A172 (cell line): ENCODE data around the gene SLC25A12. TPM values are rescaled to one million over a fixed set of nuclear protein-coding genes. Genes with fewer than 3 reads are reported as not detected.
A peak's percentile ranks its signal among the peaks of the same experiment; 100 is the strongest.
"Not testable (repeated sequence)": the region's sequence is repeated elsewhere in the genome, so short reads cannot be mapped to it uniquely, and the experiment has no call there.

Experiments used
- DNase-seq: peaks from one replicate; pipeline ENCODE4 v3.0.0-alpha.2; 2015; ENCODE audit warnings: low spot score
- total RNA-seq: library from RNA; depleted of rRNA; stranded (reverse); fragments of >200 nt; shearing (Covaris generic); gene quantifications from 2 replicates; pipeline ENCODE4 v1.2.3, GENCODE V29; 2014

The SLC25A12 gene
- total RNA-seq, 1 experiment from 2014 or later, result 26.3 TPM

GRCh38 chr2:171789956-171790355 lies 104.1 kb downstream of the SLC25A12 start:
- DNase-seq, result no peak

GRCh38 chr2:171788316-171788993 lies 105.6 kb downstream of the SLC25A12 start:
- no peak for DNase-seq

GRCh38 chr2:171787333-171788072 lies 106.5 kb downstream of the SLC25A12 start:
- no peak for DNase-seq

GRCh38 chr2:171785450-171785849 lies 108.6 kb downstream of the SLC25A12 start:
- DNase-seq, result no peak

- DNase-seq, result no peak
Observed at GRCh38 chr2:171778515-171778914, 115.5 kb downstream of the SLC25A12 start.

GRCh38 chr2:171774581-171774980 lies 119.5 kb downstream of the SLC25A12 start:
- not testable (repeated sequence) for DNase-seq

GRCh38 chr2:171772373-171772772 lies 121.7 kb downstream of the SLC25A12 start:
- DNase-seq, result no peak

GRCh38 chr2:171771463-171771862 lies 122.6 kb downstream of the SLC25A12 start:
- no peak for DNase-seq

GRCh38 chr2:171763602-171764001 lies 130.4 kb downstream of the SLC25A12 start:
- DNase-seq, result peak; percentile 60

- peak; percentile 66 for DNase-seq
Observed at GRCh38 chr2:171762879-171763573, 131.0 kb downstream of the SLC25A12 start.

- not testable (repeated sequence) for DNase-seq
Observed at GRCh38 chr2:171761176-171761575, 132.9 kb downstream of the SLC25A12 start.

- not testable (repeated sequence) for DNase-seq
Observed at GRCh38 chr2:171758762-171759161, 135.3 kb downstream of the SLC25A12 start.

- no peak for DNase-seq
Observed at GRCh38 chr2:171754254-171754939, 139.6 kb downstream of the SLC25A12 start.

- DNase-seq, result no peak
Observed at GRCh38 chr2:171747371-171747770, 146.7 kb downstream of the SLC25A12 start.

GRCh38 chr2:171745806-171746205 lies 148.2 kb downstream of the SLC25A12 start:
- DNase-seq, result no peak

- DNase-seq, result no peak
Observed at GRCh38 chr2:171745141-171745540, 148.9 kb downstream of the SLC25A12 start.

GRCh38 chr2:171742760-171743159 lies 151.3 kb downstream of the SLC25A12 start:
- DNase-seq, result no peak

GRCh38 chr2:171741189-171741588 lies 152.9 kb downstream of the SLC25A12 start:
- peak; percentile 29 for DNase-seq

GRCh38 chr2:171735991-171736710 lies 157.9 kb downstream of the SLC25A12 start:
- DNase-seq, result no peak
